K562 (cell line): Measurements from ENCODE around the gene ZFPM1. TPM values are rescaled to one million over a fixed set of nuclear protein-coding genes. Genes with fewer than 3 reads are reported as not detected.

Source experiments
- BDP1 ChIP-seq: IDR thresholded peaks from 3 replicates; pipeline ENCODE4 v1.6.1; 2011; ENCODE audit not compliant: insufficient read length, insufficient read depth
- NEUROD1 ChIP-seq: fragments of 150-350 bp; IDR thresholded peaks from 2 replicates; pipeline ENCODE4 v1.6.1; 2014; ENCODE audit warnings: borderline replicate concordance, low read length, low read depth; ENCODE audit not compliant: partially characterized antibody
- polyA plus RNA-seq, 8 experiments: library from polyadenylated mRNA; depleted of rRNA in 4 of 8; stranded (reverse) in 5 of 8; unstranded in 3 of 8; fragments of >200 nt; fragmentation: Nextera tagmentation in 2 of 8; fragmentation: Illumina TruSeq in 1 of 8; extraction: Ambion mirVana in 2 of 8; extraction: Trizol in 1 of 8; gene quantifications; 2 replicates each; pipeline versions ENCODE4 v1.2.1 to v1.2.3, GENCODE V29; 2011 to 2014; ENCODE audit warnings: inconsistent platforms in 1 of 8, missing spikeins in 1 of 8
- total RNA-seq, 7 experiments: library from RNA; depleted of rRNA in 6 of 7; stranded (reverse); fragments of >200 nt in 6 of 7; fragmentation: Illumina TruSeq in 2 of 7; extraction: Trizol in 2 of 7; gene quantifications; 2 replicates each; pipeline versions ENCODE4 v1.2.1 to v1.2.3, GENCODE V29; 2011 to 2021; ENCODE audit warnings: low replicate concordance in 1 of 7
- TF ChIP-seq, protein P1 (sequence below): fragments of 200-600 bp; sonication (generic); IDR thresholded peaks from one replicate; pipeline ENCODE4 v1.6.1; 2012; ENCODE audit warnings: mild to moderate bottlenecking, low read depth, low read length, inconsistent platforms
- TF ChIP-seq, protein P2 (sequence below), 2 experiments: fragments of 450-650 bp in 1 of 2; sonication (generic) in 1 of 2; formaldehyde crosslinking in 1 of 2; IDR thresholded peaks; 2 replicates each; pipeline versions ENCODE4 v1.7.1 to v1.9.0; 2016 to 2022; ENCODE audit warnings: inconsistent platforms in 1 of 2, mild to moderate bottlenecking in 1 of 2, missing genetic modification reagents in 1 of 2

The ZFPM1 gene
- total and polyA plus RNA-seq, 9 of the 15 experiments (the other 6 are each of a cell fraction or from before 2014, with no cell fraction given): 0.03 to 35.9 (median 1.4) TPM

DNA sequence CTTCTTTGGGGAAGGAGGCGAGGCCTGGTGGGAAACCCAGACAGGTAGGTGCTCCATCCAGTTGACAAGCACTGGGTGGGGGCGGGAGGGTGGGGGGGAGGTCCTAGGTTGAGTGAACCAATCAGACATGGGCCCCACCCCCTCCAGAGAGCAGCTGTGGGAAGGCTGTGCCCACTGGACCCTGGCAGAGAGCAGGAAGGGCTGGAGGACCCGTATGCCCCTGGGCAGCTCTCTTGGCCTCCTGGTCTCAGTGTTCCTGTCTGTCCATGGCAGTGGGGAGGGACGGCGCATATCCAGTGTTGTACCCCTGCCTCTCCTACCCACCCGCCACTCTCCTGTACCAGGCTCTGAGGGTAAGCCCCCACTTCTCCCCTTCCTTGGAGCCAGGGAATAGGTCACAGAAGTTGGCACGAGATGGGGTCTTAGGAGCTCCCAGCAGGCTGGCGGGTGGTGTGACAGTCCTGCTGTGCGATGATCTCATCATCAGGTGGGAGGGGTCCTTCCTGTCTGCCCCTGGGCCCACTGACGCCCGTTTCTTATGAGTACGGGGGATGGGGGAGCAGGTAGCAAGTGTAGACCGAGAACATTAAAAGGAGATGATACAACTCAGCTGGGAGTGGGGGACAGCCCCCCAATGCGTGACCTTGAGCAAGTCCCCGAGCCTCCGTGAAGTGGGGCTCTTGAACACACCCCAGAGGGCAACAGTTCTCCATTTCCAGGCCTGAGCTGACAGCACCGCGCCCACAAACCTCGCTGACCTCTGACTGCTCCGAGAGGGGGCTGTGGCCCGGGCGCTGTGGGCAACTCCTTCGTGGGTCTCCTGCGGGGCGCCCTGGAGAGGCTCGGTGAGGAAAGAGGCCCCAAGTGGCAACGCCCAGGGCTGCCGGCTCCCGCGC, 1.2 kb upstream of the ZFPM1 start (continued):
- TF ChIP-seq, protein P1, sequence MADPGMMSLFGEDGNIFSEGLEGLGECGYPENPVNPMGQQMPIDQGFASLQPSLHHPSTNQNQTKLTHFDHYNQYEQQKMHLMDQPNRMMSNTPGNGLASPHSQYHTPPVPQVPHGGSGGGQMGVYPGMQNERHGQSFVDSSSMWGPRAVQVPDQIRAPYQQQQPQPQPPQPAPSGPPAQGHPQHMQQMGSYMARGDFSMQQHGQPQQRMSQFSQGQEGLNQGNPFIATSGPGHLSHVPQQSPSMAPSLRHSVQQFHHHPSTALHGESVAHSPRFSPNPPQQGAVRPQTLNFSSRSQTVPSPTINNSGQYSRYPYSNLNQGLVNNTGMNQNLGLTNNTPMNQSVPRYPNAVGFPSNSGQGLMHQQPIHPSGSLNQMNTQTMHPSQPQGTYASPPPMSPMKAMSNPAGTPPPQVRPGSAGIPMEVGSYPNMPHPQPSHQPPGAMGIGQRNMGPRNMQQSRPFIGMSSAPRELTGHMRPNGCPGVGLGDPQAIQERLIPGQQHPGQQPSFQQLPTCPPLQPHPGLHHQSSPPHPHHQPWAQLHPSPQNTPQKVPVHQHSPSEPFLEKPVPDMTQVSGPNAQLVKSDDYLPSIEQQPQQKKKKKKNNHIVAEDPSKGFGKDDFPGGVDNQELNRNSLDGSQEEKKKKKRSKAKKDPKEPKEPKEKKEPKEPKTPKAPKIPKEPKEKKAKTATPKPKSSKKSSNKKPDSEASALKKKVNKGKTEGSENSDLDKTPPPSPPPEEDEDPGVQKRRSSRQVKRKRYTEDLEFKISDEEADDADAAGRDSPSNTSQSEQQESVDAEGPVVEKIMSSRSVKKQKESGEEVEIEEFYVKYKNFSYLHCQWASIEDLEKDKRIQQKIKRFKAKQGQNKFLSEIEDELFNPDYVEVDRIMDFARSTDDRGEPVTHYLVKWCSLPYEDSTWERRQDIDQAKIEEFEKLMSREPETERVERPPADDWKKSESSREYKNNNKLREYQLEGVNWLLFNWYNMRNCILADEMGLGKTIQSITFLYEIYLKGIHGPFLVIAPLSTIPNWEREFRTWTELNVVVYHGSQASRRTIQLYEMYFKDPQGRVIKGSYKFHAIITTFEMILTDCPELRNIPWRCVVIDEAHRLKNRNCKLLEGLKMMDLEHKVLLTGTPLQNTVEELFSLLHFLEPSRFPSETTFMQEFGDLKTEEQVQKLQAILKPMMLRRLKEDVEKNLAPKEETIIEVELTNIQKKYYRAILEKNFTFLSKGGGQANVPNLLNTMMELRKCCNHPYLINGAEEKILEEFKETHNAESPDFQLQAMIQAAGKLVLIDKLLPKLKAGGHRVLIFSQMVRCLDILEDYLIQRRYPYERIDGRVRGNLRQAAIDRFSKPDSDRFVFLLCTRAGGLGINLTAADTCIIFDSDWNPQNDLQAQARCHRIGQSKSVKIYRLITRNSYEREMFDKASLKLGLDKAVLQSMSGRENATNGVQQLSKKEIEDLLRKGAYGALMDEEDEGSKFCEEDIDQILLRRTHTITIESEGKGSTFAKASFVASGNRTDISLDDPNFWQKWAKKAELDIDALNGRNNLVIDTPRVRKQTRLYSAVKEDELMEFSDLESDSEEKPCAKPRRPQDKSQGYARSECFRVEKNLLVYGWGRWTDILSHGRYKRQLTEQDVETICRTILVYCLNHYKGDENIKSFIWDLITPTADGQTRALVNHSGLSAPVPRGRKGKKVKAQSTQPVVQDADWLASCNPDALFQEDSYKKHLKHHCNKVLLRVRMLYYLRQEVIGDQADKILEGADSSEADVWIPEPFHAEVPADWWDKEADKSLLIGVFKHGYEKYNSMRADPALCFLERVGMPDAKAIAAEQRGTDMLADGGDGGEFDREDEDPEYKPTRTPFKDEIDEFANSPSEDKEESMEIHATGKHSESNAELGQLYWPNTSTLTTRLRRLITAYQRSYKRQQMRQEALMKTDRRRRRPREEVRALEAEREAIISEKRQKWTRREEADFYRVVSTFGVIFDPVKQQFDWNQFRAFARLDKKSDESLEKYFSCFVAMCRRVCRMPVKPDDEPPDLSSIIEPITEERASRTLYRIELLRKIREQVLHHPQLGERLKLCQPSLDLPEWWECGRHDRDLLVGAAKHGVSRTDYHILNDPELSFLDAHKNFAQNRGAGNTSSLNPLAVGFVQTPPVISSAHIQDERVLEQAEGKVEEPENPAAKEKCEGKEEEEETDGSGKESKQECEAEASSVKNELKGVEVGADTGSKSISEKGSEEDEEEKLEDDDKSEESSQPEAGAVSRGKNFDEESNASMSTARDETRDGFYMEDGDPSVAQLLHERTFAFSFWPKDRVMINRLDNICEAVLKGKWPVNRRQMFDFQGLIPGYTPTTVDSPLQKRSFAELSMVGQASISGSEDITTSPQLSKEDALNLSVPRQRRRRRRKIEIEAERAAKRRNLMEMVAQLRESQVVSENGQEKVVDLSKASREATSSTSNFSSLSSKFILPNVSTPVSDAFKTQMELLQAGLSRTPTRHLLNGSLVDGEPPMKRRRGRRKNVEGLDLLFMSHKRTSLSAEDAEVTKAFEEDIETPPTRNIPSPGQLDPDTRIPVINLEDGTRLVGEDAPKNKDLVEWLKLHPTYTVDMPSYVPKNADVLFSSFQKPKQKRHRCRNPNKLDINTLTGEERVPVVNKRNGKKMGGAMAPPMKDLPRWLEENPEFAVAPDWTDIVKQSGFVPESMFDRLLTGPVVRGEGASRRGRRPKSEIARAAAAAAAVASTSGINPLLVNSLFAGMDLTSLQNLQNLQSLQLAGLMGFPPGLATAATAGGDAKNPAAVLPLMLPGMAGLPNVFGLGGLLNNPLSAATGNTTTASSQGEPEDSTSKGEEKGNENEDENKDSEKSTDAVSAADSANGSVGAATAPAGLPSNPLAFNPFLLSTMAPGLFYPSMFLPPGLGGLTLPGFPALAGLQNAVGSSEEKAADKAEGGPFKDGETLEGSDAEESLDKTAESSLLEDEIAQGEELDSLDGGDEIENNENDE: no peak
- TF ChIP-seq BDP1 (no peak), NEUROD1 (no peak)
- TF ChIP-seq, protein P2, sequence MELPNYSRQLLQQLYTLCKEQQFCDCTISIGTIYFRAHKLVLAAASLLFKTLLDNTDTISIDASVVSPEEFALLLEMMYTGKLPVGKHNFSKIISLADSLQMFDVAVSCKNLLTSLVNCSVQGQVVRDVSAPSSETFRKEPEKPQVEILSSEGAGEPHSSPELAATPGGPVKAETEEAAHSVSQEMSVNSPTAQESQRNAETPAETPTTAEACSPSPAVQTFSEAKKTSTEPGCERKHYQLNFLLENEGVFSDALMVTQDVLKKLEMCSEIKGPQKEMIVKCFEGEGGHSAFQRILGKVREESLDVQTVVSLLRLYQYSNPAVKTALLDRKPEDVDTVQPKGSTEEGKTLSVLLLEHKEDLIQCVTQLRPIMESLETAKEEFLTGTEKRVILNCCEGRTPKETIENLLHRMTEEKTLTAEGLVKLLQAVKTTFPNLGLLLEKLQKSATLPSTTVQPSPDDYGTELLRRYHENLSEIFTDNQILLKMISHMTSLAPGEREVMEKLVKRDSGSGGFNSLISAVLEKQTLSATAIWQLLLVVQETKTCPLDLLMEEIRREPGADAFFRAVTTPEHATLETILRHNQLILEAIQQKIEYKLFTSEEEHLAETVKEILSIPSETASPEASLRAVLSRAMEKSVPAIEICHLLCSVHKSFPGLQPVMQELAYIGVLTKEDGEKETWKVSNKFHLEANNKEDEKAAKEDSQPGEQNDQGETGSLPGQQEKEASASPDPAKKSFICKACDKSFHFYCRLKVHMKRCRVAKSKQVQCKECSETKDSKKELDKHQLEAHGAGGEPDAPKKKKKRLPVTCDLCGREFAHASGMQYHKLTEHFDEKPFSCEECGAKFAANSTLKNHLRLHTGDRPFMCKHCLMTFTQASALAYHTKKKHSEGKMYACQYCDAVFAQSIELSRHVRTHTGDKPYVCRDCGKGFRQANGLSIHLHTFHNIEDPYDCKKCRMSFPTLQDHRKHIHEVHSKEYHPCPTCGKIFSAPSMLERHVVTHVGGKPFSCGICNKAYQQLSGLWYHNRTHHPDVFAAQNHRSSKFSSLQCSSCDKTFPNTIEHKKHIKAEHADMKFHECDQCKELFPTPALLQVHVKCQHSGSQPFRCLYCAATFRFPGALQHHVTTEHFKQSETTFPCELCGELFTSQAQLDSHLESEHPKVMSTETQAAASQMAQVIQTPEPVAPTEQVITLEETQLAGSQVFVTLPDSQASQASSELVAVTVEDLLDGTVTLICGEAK (IDR thresholded peaks at IDR 0.05): no peak
- TF ChIP-seq, protein P2 (CRISPR knock-in tag; IDR thresholded peaks at IDR 0.05): no peak
